ENCODE results near the gene LRRC49.

- TF ChIP-seq POLR2AphosphoS5 (IDR thresholded peaks at IDR 0.05) (no peak), CTCF (IDR thresholded peaks at IDR 0.05) (no peak)
These were observed 62.1 kb downstream of the LRRC49 start for GRCh38 chr15:70954733-70955132.

Measured in upper lobe of left lung (tissue), 4 donors.